ENCODE data around the gene CCDC60. TPM values are rescaled to one million over a fixed set of nuclear protein-coding genes. Genes with fewer than 3 reads are reported as not detected.

CCDC60 gene
- total RNA-seq, 1 donor from 2014 or later, result not detected

- no peak for TF ChIP-seq CTCF (IDR thresholded peaks at IDR 0.05)
- Mint-ChIP-seq H3K4me3 (no peak overlapping the region), H3K4me1 (no peaks in the 10 kb centered on the region), H3K9me3 (no peaks in the 10 kb centered on the region), H3K27ac (no peak overlapping the region), H3K27me3 (peaks cover 7% of the 10 kb centered on the region), H3K36me3 (ENCODE audit: low read depth) (no peaks in the 10 kb centered on the region)
- ChIA-PET POLR2A (no interaction called here), CTCF (no interaction called here)
- DNase-seq, result no peak
- intact Hi-C loops (cut with micrococcal nuclease), result no loop called here
- no peak for ATAC-seq (ENCODE audit: low read depth)
These were observed 26.8 kb upstream of the CCDC60 start for GRCh38 chr12:119307747-119308146.

DNA sequence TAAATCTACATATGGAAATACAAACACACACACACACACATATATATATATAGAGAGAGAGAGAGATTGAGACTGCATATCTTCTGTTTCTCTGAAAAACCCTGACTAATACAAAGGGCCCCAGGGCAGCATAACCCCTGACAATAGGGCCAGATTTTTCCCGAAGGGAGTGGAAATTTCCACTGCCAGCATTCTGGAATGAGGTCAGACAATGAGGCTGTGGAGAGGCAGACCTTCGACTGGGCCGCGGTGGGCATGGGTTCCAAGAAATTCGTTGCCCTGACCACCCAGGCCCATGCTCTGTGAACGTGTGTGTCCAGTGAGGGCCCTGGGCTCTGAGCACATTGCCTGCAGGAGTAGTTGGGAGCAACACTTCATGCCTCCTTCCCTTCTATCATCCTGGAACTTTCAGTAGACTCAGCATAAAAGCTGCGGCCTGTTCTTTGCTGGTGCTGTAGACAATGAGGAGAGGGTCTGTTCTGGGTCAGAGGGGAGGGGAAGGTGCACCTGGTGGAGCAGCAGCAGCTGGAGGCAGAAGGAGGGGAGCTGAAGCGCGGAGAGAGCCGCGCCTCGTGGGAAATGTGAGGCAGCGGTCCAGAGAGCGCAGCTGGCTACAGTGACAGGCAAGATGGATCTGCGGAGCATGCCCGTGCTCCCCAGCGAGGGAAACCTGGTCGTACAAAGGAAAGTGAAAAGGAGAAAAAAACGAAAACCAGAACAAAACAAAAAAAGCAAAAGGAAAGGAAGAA lies 25.6 kb upstream of the CCDC60 start:
- intact Hi-C loops (cut with micrococcal nuclease), result no loop called here
- no peak for TF ChIP-seq CTCF (IDR thresholded peaks at IDR 0.05)
- H3K27ac Mint-ChIP-seq, result no peak overlapping the region
- no peaks in the 10 kb centered on the region for H3K36me3 Mint-ChIP-seq (ENCODE audit: low read depth)
- peaks cover 7% of the 10 kb centered on the region for H3K27me3 Mint-ChIP-seq
- no peaks in the 10 kb centered on the region for H3K4me1 Mint-ChIP-seq
- no peak overlapping the region for H3K4me3 Mint-ChIP-seq
- no peaks in the 10 kb centered on the region for H3K9me3 Mint-ChIP-seq
- POLR2A ChIA-PET, result no interaction called here
- DNase-seq (no peak), ATAC-seq (ENCODE audit: low read depth) (no peak)
- CTCF ChIA-PET, result no interaction called here

DNA sequence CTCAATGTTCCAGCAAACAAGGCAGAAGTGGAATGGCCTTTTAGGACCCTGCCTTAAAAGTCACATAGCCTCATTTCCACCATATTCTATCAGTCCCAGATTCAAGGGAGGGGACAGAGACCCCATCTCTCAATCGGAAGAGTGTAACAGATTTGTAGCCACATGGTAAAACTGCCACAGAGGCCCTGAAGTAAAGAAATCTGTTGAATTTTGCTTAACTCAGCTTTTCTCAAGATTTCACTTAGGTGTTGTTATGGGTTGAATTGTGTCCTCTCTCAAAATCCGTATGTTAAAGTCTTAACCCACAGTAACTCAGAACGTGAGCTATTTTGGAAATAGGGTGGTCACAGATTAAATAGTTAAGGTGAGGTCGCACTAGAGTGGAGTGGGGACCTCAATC lies 22.7 kb upstream of the CCDC60 start:
- intact Hi-C loops (cut with micrococcal nuclease), result no loop called here
- H3K36me3 Mint-ChIP-seq (ENCODE audit: low read depth), result no peaks in the 10 kb centered on the region
- no peak for DNase-seq
- ChIA-PET CTCF (no interaction called here), POLR2A (no interaction called here)
- H3K4me3 Mint-ChIP-seq, result no peak overlapping the region
- TF ChIP-seq CTCF (IDR thresholded peaks at IDR 0.05), result no peak
- peaks cover 2% of the 10 kb centered on the region for H3K27me3 Mint-ChIP-seq
- no peaks in the 10 kb centered on the region for H3K4me1 Mint-ChIP-seq
- H3K9me3 Mint-ChIP-seq, result peaks cover 2% of the 10 kb centered on the region
- H3K27ac Mint-ChIP-seq, result no peak overlapping the region
- ATAC-seq (ENCODE audit: low read depth), result no peak

DNA sequence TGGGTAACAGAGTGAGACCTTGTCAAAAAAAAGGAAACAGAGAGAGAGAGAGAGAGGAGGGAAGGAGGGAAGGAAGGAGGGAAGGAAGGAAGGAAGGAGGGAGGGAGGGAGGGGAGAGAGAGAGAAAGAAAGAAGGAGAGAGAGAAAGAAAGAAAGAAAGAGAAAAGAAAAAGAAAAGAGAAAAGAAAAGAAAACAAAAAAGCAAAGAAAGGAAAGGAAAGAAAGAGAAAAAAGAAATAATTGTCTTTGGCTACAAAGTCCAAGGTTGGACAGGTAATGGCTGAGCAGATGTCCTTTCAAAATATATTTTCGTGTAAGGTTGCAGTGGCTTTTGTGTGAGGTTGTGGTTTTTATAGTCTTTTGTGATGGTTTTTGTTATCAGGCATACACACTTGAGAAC lies 21.6 kb upstream of the CCDC60 start:
- CTCF ChIA-PET, result no interaction called here
- POLR2A ChIA-PET, result no interaction called here
- Mint-ChIP-seq H3K27ac (no peak overlapping the region), H3K9me3 (peaks cover 2% of the 10 kb centered on the region), H3K27me3 (peaks cover 2% of the 10 kb centered on the region), H3K4me3 (no peak overlapping the region), H3K36me3 (ENCODE audit: low read depth) (no peaks in the 10 kb centered on the region), H3K4me1 (no peaks in the 10 kb centered on the region)
- DNase-seq (no peak), ATAC-seq (ENCODE audit: low read depth) (no peak)
- TF ChIP-seq CTCF (IDR thresholded peaks at IDR 0.05), result no peak
- intact Hi-C loops (cut with micrococcal nuclease), result no loop called here

DNA sequence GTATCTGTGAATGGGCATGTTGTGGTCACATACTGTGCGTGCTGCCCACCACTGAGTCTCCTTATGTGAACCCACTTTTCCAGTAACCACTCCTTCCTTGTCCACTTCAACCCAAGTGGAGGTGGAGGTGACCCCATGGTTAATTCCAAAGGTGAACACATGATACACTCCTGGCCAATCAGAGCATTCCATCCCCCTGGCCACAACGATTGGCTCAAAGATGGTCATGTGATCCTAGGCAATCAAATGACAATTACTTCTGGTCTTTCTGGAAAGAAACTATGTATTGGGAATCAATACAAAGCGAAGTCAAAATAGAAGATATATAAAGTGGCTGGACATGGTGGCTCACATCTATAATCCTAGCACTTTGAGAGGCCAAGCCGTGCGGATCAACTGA lies 20.2 kb upstream of the CCDC60 start:
- ChIA-PET CTCF (no interaction called here), POLR2A (no interaction called here)
- TF ChIP-seq CTCF (IDR thresholded peaks at IDR 0.05), result no peak
- Mint-ChIP-seq H3K36me3 (ENCODE audit: low read depth) (no peaks in the 10 kb centered on the region), H3K4me3 (no peak overlapping the region), H3K27me3 (peaks cover 2% of the 10 kb centered on the region), H3K9me3 (peaks cover 2% of the 10 kb centered on the region), H3K4me1 (peaks cover 8% of the 10 kb centered on the region), H3K27ac (no peak overlapping the region)
- intact Hi-C loops (cut with micrococcal nuclease), result no loop called here
- ATAC-seq (ENCODE audit: low read depth), result no peak
- DNase-seq, result no peak

Measured in activated B cell treated with CpG ODN at 0.5 μM for 24 hours (primary cell).